HS-5 (cell line): ENCODE results near the gene AMACR.

ENCODE experiments used
- DNase-seq: peaks from one replicate; pipeline ENCODE4 v3.0.0-alpha.2; 2012; ENCODE audit warnings: low read depth

AMACR gene

DNA sequence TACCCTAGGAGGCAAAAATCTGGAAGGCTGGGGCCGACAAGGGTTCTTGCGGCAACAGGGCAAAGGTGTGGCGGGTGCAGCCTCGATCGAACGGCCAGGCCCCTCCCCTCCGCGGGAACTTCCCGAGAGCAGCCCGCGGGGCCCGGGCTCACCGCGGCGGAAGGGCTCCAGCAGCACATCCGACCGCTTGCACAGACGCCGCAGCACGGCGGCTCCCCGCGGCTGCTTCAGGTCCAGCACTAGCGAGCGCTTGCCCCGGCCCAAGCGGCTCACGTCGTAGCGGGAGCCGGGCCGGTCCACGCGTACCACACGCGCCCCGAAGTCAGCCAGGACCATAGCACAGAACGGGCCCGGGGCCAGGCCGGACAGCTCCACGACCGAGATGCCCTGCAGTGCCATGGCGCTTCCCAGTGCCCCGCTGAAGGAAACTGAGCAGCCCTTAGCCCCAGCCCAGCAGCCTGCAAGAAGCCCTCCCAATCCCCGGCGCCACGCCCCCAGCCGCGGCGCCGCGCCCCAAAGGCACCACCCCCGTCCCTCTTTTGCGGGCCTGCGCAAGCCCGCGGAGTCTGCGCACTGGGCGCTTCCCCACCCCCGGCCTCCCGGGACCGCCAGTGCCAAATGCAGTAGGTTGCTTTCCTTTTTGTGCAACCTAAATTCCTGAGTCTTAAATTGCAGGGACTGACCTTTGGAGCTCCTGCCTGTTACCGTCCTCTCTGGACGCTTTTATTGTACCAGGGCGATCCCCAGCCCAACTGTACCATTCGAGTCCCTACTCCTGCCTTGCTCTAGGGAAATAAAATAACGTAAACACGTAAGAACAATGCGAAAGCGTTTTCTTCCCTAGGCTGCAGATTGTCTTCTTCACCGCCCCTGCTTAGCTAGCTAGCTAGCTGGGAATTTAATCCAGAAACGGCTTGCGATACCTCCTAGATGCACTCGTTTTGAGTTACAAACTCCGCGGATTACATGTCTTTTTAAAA, at the start of gene AMACR:
AMACR (minus strand) TSS at position 430 of the 980 bp plus-strand sequence; CDS start at position 399, 31 bp downstream.
- DNase-seq = peak; percentile 79

DNA sequence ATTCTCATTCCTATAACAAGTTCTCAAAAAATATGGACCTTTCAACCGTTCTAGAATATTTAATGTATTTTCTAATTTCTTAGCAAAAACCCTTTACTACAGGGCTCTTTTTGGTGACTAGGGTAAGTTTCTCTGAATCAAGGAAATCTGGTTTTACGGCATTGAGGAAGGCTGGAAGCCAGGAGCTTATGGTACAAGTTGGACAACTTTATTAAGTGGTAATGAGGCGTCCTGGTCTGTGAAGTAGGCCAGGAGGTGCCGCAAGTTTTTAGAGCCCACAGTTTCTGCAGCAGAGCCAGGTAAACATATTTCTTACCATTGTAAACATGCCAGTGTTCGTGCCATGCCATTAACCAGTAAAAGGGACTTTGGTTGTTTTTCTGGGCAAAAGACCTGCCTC, 49.7 kb upstream of the AMACR start:
- DNase-seq = no peak

DNA sequence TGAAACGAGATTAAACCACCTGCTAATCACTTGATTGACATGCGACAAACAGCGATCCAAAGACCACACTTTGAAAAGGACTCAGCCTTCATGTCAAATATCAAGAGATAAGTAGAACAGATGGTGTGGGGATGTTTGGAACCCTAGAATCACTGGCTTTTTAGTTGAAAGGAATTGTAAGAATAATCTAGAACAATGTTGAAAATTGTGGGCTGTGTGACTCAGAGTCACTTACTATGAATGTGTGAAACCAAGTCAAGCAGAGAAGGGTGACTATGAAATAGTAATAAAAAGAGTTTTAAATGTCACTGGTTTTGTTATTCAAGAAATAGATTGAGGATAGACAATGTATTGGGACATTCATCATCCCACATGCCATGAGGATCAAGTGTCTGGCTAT, 49.3 kb upstream of the AMACR start:
- DNase-seq = no peak

DNA sequence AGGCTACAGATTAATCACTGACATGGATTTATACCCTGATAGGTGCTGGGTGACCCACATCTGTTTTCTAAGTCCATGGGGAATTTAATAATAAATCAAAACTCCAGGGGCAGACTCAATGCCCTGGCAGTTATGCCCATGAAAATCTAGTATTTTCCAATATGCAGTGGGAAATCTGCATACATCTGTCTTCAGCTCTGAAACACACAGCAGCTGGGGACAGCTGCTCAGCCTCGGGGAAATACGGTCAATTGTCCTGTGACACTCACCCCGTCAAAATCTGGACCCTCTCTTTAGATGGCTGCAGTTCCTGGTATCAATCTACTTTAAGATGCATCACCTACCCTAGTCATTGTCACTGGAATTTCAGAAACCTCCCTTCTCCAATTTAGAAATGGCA, 47.8 kb upstream of the AMACR start:
- no peak for DNase-seq

DNA sequence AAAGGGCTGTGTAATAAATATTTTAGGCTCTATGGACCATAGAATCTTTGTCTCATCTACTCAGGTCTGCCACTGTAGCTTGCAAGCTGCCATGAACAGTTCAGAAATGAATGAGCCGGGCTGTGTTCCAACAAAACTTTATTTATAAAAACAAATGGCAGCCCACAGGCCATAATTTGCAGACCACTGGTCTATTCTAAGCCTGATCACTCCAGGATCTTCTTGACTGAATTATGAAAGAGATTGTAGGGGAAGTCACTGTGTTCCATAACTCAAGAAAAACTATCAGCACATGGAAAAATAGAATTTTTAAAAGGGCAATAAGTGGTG, 46.5 kb upstream of the AMACR start:
- DNase-seq = no peak

DNA sequence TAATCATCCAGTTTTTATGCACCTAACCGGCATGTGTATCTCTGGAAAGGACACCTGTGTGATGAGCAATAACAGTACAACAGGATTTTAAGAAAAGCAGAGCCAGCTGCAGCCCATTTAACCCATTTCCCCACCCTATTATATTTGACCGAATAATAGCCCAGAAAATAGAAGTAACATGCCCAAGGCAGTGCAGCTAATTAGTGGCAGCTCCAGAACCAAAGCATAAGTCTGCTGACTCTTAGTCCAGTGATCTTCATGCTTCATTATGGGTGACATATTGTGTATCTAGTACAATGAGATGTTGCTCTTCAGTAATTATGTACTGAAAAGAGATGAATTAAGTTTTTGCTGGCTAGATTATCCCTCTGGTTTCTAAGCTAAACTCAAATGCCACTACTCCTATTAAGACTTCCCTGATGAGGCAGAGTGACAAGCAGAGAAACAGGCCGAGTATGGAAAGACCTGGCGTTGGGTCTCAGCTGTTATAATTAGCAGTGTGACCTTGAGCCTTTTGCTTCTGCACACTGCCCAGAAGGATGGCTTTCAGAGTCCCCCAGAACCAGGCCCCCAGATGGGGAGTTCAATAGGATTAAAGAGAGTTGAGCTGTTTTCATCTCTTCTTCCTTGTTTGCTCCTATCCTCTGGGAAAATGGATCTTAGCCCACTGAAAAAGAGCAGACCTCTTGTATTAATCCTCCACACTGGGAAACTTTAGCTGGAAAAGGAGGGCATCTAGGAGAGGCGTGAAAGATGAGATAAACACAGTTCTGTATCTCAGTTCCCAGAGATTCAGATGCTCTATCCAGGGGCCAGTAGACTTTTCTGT, 45.9 kb upstream of the AMACR start:
- no peak for DNase-seq

DNA sequence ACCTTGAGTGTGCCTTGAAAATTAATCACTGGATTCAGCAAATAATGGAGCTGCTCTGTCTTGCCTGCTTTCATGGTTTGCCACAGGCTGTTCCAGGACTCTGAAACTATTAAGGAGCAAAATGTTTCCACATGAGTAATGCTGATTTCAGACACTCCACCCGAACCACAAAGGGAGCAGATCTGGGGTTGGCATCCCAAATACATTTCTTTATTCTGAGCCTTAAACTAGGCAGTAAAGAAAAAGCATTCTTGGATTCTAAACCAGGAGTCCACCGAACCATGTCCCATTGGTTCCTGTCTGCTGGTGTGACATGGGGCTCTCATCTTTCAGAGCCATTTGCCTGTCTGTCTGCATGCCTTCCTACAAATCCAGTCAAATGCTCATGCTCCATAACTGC, 45.3 kb upstream of the AMACR start:
- DNase-seq = peak; percentile 58

DNA sequence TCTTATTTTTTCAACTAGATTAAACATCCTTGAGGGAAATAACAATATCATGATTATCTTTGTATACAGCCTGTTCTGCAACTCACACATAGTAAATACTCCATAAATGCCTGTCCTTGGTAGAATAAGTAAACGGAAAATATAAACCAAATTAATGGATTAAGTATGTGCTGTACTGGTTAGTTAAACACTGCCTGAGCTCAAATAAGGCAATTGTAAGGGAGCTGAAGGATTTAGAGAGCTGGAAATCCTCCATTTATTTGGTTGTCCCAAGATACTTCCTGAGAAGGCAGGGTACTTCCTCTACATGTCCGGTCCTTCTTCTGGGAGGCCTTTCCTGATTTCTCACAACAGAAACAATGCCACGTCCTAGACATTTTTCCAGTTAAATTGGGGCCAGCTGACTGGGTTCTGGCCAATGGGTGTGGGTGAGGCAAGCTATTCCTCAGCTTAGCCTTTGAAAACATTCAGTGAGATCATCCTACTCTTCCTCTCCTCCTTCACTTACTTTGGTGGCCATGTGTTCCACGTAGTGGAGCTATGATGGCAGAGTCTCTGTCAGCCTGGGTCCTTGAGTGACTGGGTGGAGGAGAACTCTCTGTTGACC, 43.6 kb upstream of the AMACR start:
- DNase-seq = no peak

DNA sequence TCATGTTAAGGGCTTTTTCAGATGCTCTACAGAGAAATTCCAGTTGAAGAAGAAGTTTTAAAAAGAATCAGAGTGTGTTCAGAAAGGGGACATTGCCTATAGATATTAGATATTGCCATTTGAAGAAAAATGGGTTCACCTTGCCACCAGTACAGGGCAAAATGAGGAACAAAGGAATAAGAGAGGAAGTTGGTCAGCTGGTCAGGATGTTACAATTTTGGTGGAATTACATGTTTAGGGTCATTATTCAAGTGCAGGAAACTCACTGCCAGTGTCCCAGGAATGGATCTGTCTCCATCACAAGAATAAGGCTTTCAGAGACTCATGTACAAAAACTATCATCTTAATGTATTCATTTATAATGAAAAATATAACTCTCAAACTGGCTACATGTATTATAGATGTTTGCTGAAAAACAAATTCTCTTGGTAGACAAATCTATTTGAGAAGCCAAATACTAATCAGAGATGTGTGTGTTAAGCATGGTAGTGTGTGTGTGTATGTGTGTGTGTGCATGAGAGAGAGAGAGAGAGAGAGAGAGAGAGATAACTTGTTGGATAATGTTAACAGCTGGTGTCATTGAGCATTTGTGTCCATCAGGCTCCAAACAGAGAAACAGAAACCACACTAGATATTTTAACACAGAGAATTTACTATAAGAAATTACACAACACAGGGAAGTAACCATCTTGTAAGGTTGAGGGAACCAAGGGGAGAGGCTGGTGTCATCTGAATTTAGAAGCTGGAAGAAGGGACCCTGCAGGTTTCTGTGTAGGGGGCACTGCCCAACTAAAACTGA, 40.1 kb upstream of the AMACR start:
- DNase-seq = no peak

DNA sequence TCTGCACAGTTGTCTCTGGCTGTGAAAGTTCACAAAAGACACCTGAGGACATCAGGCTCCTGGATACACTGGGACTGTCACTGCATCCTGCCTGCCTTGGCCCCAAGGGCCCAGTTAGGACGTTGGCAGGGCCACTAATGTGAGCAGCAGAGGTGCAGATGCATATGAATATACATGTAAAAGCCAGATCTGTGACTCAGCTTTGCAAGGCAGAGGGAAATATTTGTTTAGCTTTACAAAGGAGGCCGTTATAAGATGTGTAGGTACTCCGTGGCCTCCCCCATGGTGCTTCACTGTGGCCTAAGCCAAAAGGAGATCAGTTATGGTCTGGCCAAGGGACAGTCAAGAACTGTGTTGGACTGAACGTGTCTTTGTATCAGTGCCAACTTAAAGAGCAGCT, 39.3 kb upstream of the AMACR start:
- DNase-seq = no peak

DNA sequence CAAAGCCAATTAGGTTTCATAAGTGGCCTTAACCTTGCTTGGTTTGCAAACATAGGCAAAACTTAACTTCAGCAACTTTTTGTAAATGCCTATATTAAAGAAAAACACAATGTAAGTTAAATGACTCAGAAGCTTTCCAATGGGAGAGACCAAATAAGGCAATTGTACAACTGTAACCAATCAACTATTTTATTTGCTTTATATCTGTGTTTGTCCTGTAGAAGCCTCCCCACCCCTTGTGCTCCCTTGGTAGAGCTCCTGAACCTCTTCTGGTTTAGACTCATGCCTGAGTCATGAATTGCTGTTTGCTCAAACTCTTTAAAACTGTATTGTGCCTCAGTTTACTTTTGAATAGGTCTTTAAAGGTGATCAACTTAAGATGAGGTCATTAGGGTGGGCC, 38.1 kb upstream of the AMACR start:
- peak; percentile 6 for DNase-seq

DNA sequence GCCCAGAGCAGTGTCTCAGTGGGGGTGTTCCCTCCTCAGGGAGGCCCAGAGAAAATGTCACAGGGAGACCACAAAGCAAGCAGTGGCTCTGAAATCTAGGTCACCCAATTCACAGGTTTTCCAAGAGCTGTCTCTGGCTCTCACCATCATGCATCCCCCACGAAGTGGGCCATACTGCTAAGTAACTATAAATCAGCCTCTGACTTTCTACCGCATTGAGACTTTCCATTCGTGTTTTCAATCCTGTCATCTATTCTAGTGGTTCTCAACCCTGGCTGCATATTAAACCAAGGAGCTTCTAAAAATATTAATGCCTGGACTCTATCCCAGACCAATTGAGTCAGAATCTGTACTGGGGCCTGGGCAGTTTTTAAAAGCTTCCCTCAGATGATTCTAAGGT, 37.2 kb upstream of the AMACR start:
- no peak for DNase-seq

DNA sequence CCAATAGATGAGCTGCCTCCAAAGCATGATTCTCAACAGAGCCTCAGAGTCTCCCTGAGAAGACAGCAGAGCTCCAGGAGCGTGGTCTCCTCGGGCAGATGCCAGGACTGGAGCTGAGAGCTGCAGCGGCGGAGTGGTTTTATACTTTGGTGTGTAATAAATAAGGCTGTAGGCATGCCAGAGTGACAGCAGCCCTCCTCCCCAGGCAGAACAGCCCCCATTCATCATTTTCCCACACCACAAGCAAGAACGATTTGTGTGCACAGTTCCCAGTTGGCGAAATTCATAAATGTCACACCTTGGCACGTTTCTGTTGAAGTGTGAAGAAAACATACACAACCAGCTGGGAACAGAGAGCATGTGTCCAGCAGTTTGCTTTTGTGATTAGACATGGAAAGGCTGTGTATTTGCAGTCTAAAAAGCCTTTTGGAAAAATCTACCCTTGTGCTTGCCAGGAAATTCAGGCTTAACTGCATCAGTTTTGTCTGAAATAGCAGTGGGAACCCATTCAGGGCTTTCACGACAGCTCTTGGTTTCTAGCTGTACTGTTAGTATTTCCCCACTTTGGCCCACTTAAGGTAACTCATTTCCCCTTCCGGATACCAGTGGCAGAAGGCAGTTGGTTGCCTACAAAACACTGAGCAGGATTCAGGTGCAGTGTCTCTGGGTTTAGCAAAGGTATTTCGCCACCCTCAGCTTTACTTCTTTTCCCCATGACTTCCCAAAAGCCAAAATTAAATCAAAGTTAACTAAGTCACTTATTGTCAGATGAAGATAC, 35.4 kb upstream of the AMACR start, which contains the start of gene C1QTNF3:
C1QTNF3 (minus strand) TSS at position 115 of the 778 bp plus-strand sequence; CDS start at position 27, 88 bp downstream.
- DNase-seq = no peak

DNA sequence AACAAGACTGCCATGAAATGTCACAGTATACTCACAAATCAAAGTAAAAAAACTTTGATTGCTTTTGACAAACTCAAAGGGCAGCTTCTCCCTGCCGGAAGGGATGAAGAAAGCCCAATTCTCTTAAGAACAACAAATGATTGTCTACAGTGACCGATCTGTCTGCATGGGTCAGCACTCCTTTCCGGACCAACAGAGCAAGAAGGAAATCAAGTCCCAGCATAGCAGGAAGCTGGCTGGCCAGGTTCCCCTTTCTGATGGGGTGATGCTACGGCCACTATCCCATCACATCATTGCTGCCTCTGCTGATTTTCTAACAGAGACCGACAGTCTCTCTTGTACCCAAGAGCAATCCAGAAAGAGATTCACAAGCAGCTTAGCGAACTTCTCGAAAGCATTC, 34.5 kb upstream of the AMACR start:
- DNase-seq = no peak

DNA sequence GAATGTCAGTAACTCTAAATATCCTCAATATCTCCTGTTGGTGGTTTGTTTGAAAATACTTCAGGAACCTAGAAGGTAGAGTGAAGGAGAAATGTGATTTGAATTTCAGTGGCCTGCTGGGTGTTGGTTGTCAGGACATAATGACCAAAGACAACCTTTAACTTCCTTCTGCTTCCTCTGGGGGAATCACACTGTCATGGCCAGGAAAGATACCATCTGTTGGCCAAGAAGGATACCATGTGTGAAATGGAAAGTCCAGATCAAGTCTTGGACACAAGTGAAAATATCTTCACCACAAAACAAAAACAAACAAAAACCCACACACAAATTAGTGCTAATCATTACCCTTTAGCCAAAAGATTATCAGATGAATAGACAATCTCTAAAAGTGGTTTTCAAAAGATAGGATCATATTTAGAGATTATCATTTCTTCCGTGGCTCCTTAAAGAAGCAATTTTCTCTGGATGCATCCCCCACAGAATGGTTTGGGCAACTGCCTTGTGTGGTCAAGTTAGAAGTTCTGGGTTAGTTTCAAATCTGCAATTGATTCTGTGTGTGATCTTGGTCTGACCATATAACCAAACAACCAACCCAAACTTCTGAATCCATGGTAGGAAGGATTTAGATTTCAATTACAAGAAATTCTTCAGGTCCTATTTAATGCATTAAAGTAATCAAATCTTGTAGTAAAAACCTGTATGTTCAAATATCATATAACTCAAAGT, 33.6 kb upstream of the AMACR start:
- DNase-seq = no peak

DNA sequence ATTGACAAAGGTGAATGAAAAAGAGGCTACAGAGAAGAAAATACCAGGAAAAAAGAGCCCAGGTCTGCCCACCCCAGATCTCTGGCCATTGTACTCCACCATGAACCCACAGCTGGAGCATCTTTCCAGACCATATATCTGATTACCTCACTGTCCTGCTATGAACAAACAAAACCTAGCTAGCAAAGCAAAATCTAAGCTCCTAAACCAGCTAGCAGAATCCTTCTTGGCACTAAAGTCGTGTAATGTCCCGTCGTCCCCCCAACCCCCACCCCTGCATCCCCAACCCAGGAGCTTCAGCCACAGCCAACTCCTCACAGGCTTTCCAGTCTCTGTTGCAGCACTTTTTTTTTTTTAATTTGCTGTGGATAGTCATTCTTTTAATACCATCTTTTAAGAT, 32.6 kb upstream of the AMACR start:
- DNase-seq = no peak

DNA sequence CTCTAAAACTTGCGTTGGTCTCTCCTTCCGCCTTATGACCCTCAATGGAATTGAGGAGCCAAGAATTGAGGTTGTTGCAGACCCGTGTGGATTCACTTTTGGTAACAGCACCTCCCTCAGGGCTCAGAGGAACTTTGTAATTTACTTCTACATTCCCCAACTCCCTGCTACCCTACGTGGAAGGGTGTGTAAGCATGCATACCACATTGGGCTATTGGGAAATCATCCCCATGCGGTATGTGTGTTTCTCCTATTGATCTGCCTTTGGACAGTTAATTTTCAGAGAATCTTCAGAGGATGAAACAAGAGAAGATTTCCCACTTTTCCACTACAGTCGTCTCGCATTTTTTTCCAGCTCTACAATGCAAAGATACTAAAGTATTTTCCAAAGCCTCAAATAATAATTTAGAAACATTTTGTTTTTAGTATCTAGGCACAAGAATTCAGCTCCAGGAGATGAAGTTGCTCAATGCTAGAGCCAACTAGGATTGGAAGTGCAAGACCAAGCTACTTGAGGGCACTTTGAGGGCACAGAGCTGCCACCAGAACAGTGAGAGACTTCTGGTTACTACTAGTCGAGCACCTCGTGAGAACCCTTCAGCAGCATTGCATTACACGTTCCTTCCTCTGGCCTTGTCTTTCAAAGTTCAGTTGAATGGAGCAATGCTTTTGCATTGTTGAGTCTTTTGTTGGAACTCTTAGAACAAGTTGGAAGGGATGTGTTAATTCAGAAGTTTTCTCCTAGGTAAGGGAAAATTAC, 31.7 kb upstream of the AMACR start:
- DNase-seq = no peak

DNA sequence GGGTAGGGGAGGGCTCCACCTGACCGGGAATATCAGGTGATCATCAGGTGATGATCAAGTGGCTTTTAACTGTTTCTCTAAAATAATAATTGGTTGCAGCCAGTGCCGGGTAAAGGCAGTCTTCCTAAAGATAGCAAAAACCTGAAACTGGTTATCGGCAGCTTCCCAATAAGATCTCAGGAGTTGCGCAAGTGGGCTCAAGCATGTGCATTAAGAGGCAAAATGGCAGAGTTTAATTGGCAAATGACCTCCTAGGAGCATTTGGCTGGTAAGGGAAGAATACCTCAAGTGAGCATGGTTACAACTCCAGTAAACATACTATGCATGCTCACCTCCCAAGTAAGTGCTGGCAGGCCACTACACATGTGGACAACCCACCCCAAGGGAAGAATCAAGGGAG, 31.0 kb upstream of the AMACR start:
- DNase-seq = no peak

DNA sequence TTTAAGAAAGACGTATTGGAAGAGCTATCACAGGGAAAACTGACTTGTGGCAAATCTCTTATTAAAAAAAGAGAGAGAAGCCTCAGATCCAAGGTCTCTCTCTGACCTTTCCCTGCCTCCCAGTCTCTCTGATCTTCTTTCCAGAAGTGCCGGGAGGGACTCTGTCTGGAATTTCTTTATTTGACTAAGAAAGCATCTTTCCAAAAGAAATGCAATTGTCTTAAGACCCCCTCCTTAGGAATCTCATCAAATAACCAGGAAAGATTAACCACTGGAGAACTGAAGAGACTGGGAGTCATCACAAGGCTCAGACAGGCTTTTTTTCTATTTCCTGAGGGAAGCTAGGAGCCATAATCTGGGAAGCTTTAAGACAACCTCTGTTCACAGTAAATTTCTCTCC, 30.5 kb upstream of the AMACR start:
- DNase-seq = no peak

DNA sequence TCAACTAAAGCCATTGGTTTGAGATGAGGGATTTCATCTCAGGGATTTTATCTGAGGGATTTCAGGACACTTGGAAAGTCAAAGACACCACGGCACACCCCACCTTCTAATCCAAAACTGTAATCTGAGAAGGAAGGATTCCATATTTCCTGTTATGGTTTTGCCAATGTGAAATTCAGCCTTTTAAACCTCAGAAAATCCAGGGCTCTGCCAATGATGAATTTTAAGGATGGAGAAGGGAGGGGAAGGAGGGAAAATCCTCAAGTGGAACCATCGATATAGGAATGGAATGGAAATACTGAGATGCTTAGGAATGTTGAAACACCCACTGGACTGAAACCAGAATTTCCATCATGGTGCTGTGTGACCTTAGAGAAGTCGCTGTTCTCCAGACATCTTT, 29.9 kb upstream of the AMACR start:
- DNase-seq = no peak
